K562 (cell line): ENCODE results near the gene NUP214. TPM values are rescaled to one million over a fixed set of nuclear protein-coding genes. Genes with fewer than 3 reads are reported as not detected.

Experiments
- ATAC-seq: fragments of 200-7000 bp; cut with Tn5 transposase; 3 replicates; pipeline ENCODE4 v1.9.1; 2020; ENCODE audit warnings: moderate library complexity
- BruUV-seq: library from RNA; stranded (reverse); fragments of 400-500 nt; replicated peaks from 2 replicates; lab custom pipeline; 2021; lab: Mats Ljungman, UMichigan
- CTCF ChIA-PET: fragments of 300-600 bp; formaldehyde crosslinking; extraction: SDS; loops from one replicate; lab custom pipeline; 2021; ENCODE audit warnings: low intra/inter-chr PET ratio; lab: Yijun Ruan, JAX
- POLR2A ChIA-PET: fragments of 300-600, 350-650 bp; sonication (Branson Sonifier 250); formaldehyde crosslinking; extraction: SDS; loops from one replicate; lab custom pipeline; 2021; ENCODE audit warnings: antibody characterized with exemption, inconsistent platforms; lab: Yijun Ruan, JAX
- DNase-seq, 4 experiments: peaks; one replicate each; pipeline versions ENCODE4 v3.0.0 to v3.0.0-alpha.2; 2011 to 2018; ENCODE audit warnings: low spot score in 3 of 4, mixed read lengths in 3 of 4; ENCODE audit errors: extremely low read depth in 1 of 4
- FAIRE-seq: peaks from 2 replicates; lab custom pipeline; 2011; peaks lifted over from hg19 to GRCh38; lab: Jason Lieb, UNC
- H2AFZ ChIP-seq: 2 replicates; pipeline ENCODE4 v1.6.0; 2011; ENCODE audit warnings: low read depth, low read length, control low read depth, inconsistent platforms
- H3K27ac ChIP-seq: fragments of 200-600 bp; 3 replicates; pipeline ENCODE4 v1.8.0; 2011; ENCODE audit warnings: low read depth, mild to moderate bottlenecking, control low read depth, inconsistent platforms, low read length, moderate library complexity, mixed read lengths; ENCODE audit errors: extremely low read depth
- H3K27me3 ChIP-seq, 2 experiments: fragments of 300-600 bp in 1 of 2; 2 replicates in 1 of 2; 3 replicates in 1 of 2; pipeline versions ENCODE4 v1.6.0 to v1.8.0; 2011; ENCODE audit warnings: inconsistent platforms in 2 of 2, low read length in 2 of 2, mild to moderate bottlenecking in 1 of 2, mixed read lengths in 1 of 2, moderate library complexity in 1 of 2; ENCODE audit not compliant: control insufficient read depth in 2 of 2, insufficient read depth in 2 of 2
- H3K36me3 ChIP-seq: fragments of 300-600 bp; 3 replicates; pipeline ENCODE4 v1.8.0; 2011; ENCODE audit warnings: mild to moderate bottlenecking, low read length, inconsistent platforms; ENCODE audit not compliant: control insufficient read depth, insufficient read depth
- H3K4me1 ChIP-seq, 2 experiments: fragments of 200-600 bp in 1 of 2; replicated peaks in 1 of 2; 2 replicates in 1 of 2; 3 replicates in 1 of 2; pipeline versions ENCODE4 v1.5.1 to v1.8.0; 2011; ENCODE audit warnings: inconsistent platforms in 2 of 2, low read length in 2 of 2, mild to moderate bottlenecking in 1 of 2, mixed read lengths in 1 of 2, moderate library complexity in 1 of 2; ENCODE audit not compliant: control insufficient read depth in 2 of 2, insufficient read depth in 2 of 2
- H3K4me2 ChIP-seq: 2 replicates; pipeline ENCODE4 v1.6.1; 2011; ENCODE audit warnings: low read length, control low read depth, inconsistent platforms, mixed read lengths; ENCODE audit not compliant: insufficient read depth
- H3K4me3 ChIP-seq: fragments of 200-600 bp; sonication (generic), shearing (Covaris generic); 2 replicates; pipeline ENCODE4 v1.5.1; 2016; ENCODE audit warnings: control low read depth, inconsistent platforms
- H3K79me2 ChIP-seq: fragments of 200-600 bp; 3 replicates; pipeline ENCODE4 v1.8.0; 2011; ENCODE audit warnings: low read length, inconsistent platforms; ENCODE audit not compliant: control insufficient read depth, insufficient read depth
- H3K9ac ChIP-seq, 2 experiments: 2 replicates each; pipeline versions ENCODE4 v1.6.0 to v1.6.1; 2011; ENCODE audit warnings: low read depth in 2 of 2, low read length in 2 of 2, control low read depth in 1 of 2, inconsistent platforms in 1 of 2, mild to moderate bottlenecking in 1 of 2, mixed read lengths in 1 of 2; ENCODE audit not compliant: insufficient read depth in 1 of 2
- H3K9me1 ChIP-seq: one replicate; pipeline ENCODE4 v1.6.0; 2011; ENCODE audit warnings: inconsistent platforms, mild to moderate bottlenecking, low read length, moderate library complexity; ENCODE audit not compliant: control insufficient read depth, insufficient read depth
- H3K9me3 ChIP-seq: replicated peaks from 2 replicates; pipeline ENCODE4 v1.5.1; 2011; ENCODE audit warnings: low read depth, low read length, inconsistent platforms; ENCODE audit not compliant: control insufficient read depth, insufficient read depth
- H4K20me1 ChIP-seq: replicated peaks from 2 replicates; pipeline ENCODE4 v1.6.1; 2011; ENCODE audit warnings: low read length, inconsistent platforms, mixed read lengths; ENCODE audit not compliant: control insufficient read depth, insufficient read depth
- C11orf30 ChIP-seq: fragments of 450-650 bp; IDR thresholded peaks from 2 replicates; pipeline ENCODE4 v1.6.1; 2016; ENCODE audit warnings: low read depth, mild to moderate bottlenecking
- FOXP1 ChIP-seq: sonication (generic); formaldehyde crosslinking; IDR thresholded peaks from 2 replicates; pipeline ENCODE4 v1.8.0; 2022; ENCODE audit warnings: mild to moderate bottlenecking, missing genetic modification reagents
- HDGF ChIP-seq: fragments of 450-650 bp; IDR thresholded peaks from 2 replicates; pipeline ENCODE4 v1.6.1; 2016
- HLTF ChIP-seq: fragments of 450-650 bp; IDR thresholded peaks from 2 replicates; pipeline ENCODE4 v1.6.1; 2016
- SREBF1 ChIP-seq: fragments of 150-350 bp; IDR thresholded peaks from 2 replicates; pipeline ENCODE4 v1.6.1; 2014; ENCODE audit warnings: antibody characterized with exemption, low read depth, low read length, borderline replicate concordance
- ZC3H4 ChIP-seq: sonication (generic); formaldehyde crosslinking; IDR thresholded peaks from 2 replicates; pipeline ENCODE4 v1.9.0; 2021; ENCODE audit warnings: missing genetic modification reagents, borderline replicate concordance
- WGBS: fragments of 100-300 bp; shearing (Covaris generic); methylation state at CpG from one replicate; pipeline ENCODE4 v1.1.6; 2016; ENCODE audit warnings: low coverage, mixed read lengths; ENCODE audit not compliant: insufficient coverage; ENCODE audit errors: missing lambda C conversion rate; 5-methylcytosine and 5-hydroxymethylcytosine counted together
- in situ Hi-C: fragments of 300-500 bp; cut with MboI; formaldehyde crosslinking; loops from 4 replicates; pipeline ENCODE4 v1.15.0; 2018; ENCODE audit warnings: inconsistent platforms, mixed read lengths
- intact Hi-C: fragments of 100-400 bp; cut with micrococcal nuclease; formaldehyde crosslinking; loops from 2 replicates; pipeline ENCODE4 v1.14.2; 2022
- polyA plus RNA-seq, 8 experiments: library from polyadenylated mRNA; depleted of rRNA in 4 of 8; stranded (reverse) in 5 of 8; unstranded in 3 of 8; fragments of >200 nt; fragmentation: Nextera tagmentation in 2 of 8; fragmentation: Illumina TruSeq in 1 of 8; extraction: Ambion mirVana in 2 of 8; extraction: Trizol in 1 of 8; gene quantifications; 2 replicates each; pipeline versions ENCODE4 v1.2.1 to v1.2.3, GENCODE V29; 2011 to 2014; ENCODE audit warnings: inconsistent platforms in 1 of 8, missing spikeins in 1 of 8
- total RNA-seq, 7 experiments: library from RNA; depleted of rRNA in 6 of 7; stranded (reverse); fragments of >200 nt in 6 of 7; fragmentation: Illumina TruSeq in 2 of 7; extraction: Trizol in 2 of 7; gene quantifications; 2 replicates each; pipeline versions ENCODE4 v1.2.1 to v1.2.3, GENCODE V29; 2011 to 2021; ENCODE audit warnings: low replicate concordance in 1 of 7
- TF ChIP-seq, protein P1 (sequence below): sonication (generic); formaldehyde crosslinking; IDR thresholded peaks from 2 replicates; pipeline ENCODE4 v1.8.1; 2023; ENCODE audit warnings: mild to moderate bottlenecking, missing genetic modification reagents
- TF ChIP-seq, protein P2 (sequence below), 2 experiments: fragments of 450-650 bp in 1 of 2; sonication (generic) in 1 of 2; formaldehyde crosslinking; conservative IDR thresholded peaks; 2 replicates each; pipeline versions ENCODE4 v1.4.0 to v1.8.1; 2020 to 2022; ENCODE audit warnings: mild to moderate bottlenecking in 1 of 2, missing genetic modification reagents in 1 of 2

NUP214 gene
- total and polyA plus RNA-seq, 9 of the 15 experiments (the other 6 are each of a cell fraction or from before 2014, with no cell fraction given), result 56.9 to 332 (median 97.1) TPM

DNA sequence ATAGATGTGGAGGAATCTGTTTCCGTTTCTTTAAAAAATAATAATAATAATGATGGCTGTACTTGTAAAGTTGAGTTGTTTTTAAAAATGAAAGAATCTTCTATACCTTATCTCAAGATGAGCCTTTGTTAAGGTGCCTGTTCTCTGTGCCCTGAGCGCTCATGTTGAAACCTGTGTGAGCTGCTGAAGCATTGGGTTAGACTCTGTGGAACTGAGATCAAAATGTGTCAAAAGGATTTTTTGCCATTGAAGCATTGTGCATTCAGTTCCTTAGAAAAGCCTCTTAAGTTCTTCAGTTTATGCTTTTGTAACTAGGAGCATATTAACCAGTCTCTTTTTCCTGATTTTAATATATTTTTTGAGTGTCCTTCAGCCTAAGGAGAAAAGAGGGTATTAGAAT is 67.7 kb downstream of the NUP214 start:
- intact Hi-C loops, result loop anchor here (2.0 kb wide), 1 partner anchor 52 kb away; no protein-coding TSS in a partner anchor
- Histone ChIP-seq H3K4me2 (no peak overlapping the region), H2AFZ (no peak overlapping the region)
- TF ChIP-seq HLTF, result no peak
- TF ChIP-seq ZC3H4 (CRISPR knock-in tag), result no peak
- TF ChIP-seq, protein P1, sequence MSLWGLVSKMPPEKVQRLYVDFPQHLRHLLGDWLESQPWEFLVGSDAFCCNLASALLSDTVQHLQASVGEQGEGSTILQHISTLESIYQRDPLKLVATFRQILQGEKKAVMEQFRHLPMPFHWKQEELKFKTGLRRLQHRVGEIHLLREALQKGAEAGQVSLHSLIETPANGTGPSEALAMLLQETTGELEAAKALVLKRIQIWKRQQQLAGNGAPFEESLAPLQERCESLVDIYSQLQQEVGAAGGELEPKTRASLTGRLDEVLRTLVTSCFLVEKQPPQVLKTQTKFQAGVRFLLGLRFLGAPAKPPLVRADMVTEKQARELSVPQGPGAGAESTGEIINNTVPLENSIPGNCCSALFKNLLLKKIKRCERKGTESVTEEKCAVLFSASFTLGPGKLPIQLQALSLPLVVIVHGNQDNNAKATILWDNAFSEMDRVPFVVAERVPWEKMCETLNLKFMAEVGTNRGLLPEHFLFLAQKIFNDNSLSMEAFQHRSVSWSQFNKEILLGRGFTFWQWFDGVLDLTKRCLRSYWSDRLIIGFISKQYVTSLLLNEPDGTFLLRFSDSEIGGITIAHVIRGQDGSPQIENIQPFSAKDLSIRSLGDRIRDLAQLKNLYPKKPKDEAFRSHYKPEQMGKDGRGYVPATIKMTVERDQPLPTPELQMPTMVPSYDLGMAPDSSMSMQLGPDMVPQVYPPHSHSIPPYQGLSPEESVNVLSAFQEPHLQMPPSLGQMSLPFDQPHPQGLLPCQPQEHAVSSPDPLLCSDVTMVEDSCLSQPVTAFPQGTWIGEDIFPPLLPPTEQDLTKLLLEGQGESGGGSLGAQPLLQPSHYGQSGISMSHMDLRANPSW (CRISPR knock-in tag), result 0 out of 2 replicates have a peak, but pooled peaks have one; percentile 80
- no peak for TF ChIP-seq C11orf30
- no peak for TF ChIP-seq SREBF1
- no peak for TF ChIP-seq HDGF
- TF ChIP-seq, protein P2, sequence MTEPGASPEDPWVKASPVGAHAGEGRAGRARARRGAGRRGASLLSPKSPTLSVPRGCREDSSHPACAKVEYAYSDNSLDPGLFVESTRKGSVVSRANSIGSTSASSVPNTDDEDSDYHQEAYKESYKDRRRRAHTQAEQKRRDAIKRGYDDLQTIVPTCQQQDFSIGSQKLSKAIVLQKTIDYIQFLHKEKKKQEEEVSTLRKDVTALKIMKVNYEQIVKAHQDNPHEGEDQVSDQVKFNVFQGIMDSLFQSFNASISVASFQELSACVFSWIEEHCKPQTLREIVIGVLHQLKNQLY (CRISPR knock-in tag; conservative IDR thresholded peaks at IDR 0.05), result peak in 1 of 2 experiments; percentile 61; a peak in 1 of 4 replicates
- no peak for TF ChIP-seq FOXP1 (CRISPR knock-in tag)
- TF ChIP-seq, all 486 proteins: peak for 2
- Histone ChIP-seq H3K9me3 (no peaks in the 10 kb centered on the region), H3K9ac (no peak overlapping the region), H3K9me1 (no peaks in the 10 kb centered on the region), H3K27me3 (no peaks in the 10 kb centered on the region), H3K36me3 (peaks cover 94% of the 10 kb centered on the region), H3K4me1 (no peaks in the 10 kb centered on the region), H3K27ac (no peak overlapping the region), H3K4me3 (no peak overlapping the region), H3K79me2 (no peaks in the 10 kb centered on the region), H4K20me1 (no peaks in the 10 kb centered on the region; the same call in 1 of the 2 replicates)
- ChIA-PET POLR2A (interaction anchor here (0.7 to 17.8 kb wide), 4 partner anchors 13 to 26 kb away, joined by 3 to 264 read pairs (median 4); no protein-coding TSS in a partner anchor), CTCF (no interaction called here)
- DNase-seq (no peak), ATAC-seq (0 out of 3 replicates have a peak, but pooled peaks have one; percentile 6), FAIRE-seq (no peak)
- 97% methylated on average over 2 of the region's 2 CpGs for WGBS
- in situ Hi-C loops, result no loop called here
- no TSS peak for BruUV-seq
